PC-3 (cell line): ENCODE data around the gene SFMBT1. TPM values are rescaled to one million over a fixed set of nuclear protein-coding genes. Genes with fewer than 3 reads are reported as not detected.

Experiments
- ATAC-seq: fragments of 200-7000 bp; cut with Tn5 transposase; 2 replicates; pipeline ENCODE4 v1.9.1; 2020; ENCODE audit warnings: mild to moderate bottlenecking, moderate library complexity
- BruUV-seq: library from RNA; stranded (reverse); fragments of 400-500 nt; replicated peaks from 2 replicates; lab custom pipeline; 2021; lab: Mats Ljungman, UMichigan
- CTCF ChIA-PET: fragments of 300-600 bp; sonication (Branson Sonifier 250); formaldehyde crosslinking; loops from one replicate; lab custom pipeline; 2022; ENCODE audit warnings: antibody characterized with exemption; lab: Charles Lee
- POLR2A ChIA-PET: fragments of 300-600 bp; sonication (Branson Sonifier 250); formaldehyde crosslinking; loops from one replicate; lab custom pipeline; 2022; ENCODE audit warnings: antibody characterized with exemption; ENCODE audit not compliant: unreplicated experiment; lab: Charles Lee
- DNase-seq: peaks from one replicate; pipeline ENCODE4 v3.0.0-alpha.2; 2015
- H2AFZ ChIP-seq: fragments of 300-600 bp; sonication (generic); 2 replicates; pipeline ENCODE4 v1.6.0; 2016; ENCODE audit warnings: antibody characterized with exemption, low read length
- H3F3A ChIP-seq: fragments of 300-600 bp; sonication (generic); one replicate; pipeline ENCODE4 v1.6.0; 2017; ENCODE audit warnings: antibody characterized with exemption, low read length, control low read depth, mild to moderate bottlenecking; ENCODE audit not compliant: unreplicated experiment
- H3K27ac ChIP-seq: fragments of 300-600 bp; sonication (generic); 2 replicates; pipeline ENCODE4 v1.5.1; 2016; ENCODE audit warnings: mild to moderate bottlenecking, low read length
- H3K27me3 ChIP-seq: fragments of 300-600 bp; sonication (generic); 2 replicates; pipeline ENCODE4 v1.6.1; 2016; ENCODE audit warnings: low read length, mixed read lengths
- H3K36me3 ChIP-seq: fragments of 300-600 bp; sonication (generic); 2 replicates; pipeline ENCODE4 v1.6.1; 2016; ENCODE audit warnings: low read depth, mixed run types, low read length, mixed read lengths
- H3K4me1 ChIP-seq: fragments of 300-600 bp; sonication (generic); 2 replicates; pipeline ENCODE4 v1.5.1; 2016; ENCODE audit warnings: low read length; ENCODE audit not compliant: insufficient read depth
- H3K4me2 ChIP-seq: fragments of 300-600 bp; sonication (generic); 2 replicates; pipeline ENCODE4 v1.6.0; 2016; ENCODE audit warnings: low read length
- H3K4me3 ChIP-seq: fragments of 300-600 bp; sonication (generic); 2 replicates; pipeline ENCODE4 v1.5.1; 2016; ENCODE audit warnings: mild to moderate bottlenecking, low read length, mixed read lengths
- H3K79me2 ChIP-seq: fragments of 300-600 bp; sonication (generic); 2 replicates; pipeline ENCODE4 v1.6.1; 2017; ENCODE audit warnings: low read length, mixed read lengths
- H3K9ac ChIP-seq: fragments of 300-600 bp; sonication (generic); 2 replicates; pipeline ENCODE4 v1.6.0; 2016; ENCODE audit warnings: mild to moderate bottlenecking, low read length
- H3K9me2 ChIP-seq: fragments of 300-600 bp; sonication (generic); replicated peaks from 2 replicates; pipeline ENCODE4 v1.6.1; 2016; ENCODE audit warnings: mixed run types, low read length, mixed read lengths
- H3K9me3 ChIP-seq: fragments of 300-600 bp; sonication (generic); 2 replicates; pipeline ENCODE4 v1.6.1; 2016; ENCODE audit warnings: low read length, mixed read lengths
- H4K20me1 ChIP-seq: fragments of 300-600 bp; sonication (generic); 2 replicates; pipeline ENCODE4 v1.6.1; 2016; ENCODE audit warnings: low read length, mixed read lengths
- CTCF ChIP-seq: fragments of 300-600 bp; sonication (generic); conservative IDR thresholded peaks from 2 replicates; pipeline ENCODE4 v1.5.1; 2017; ENCODE audit warnings: antibody characterized with exemption, low read depth, mild to moderate bottlenecking, low read length
- EZH2 ChIP-seq: fragments of 300-600 bp; sonication (generic); IDR thresholded peaks from one replicate; pipeline ENCODE4 v1.6.1; 2017; ENCODE audit warnings: antibody characterized with exemption, mild to moderate bottlenecking, low read length; ENCODE audit not compliant: unreplicated experiment
- EZH2phosphoT487 ChIP-seq: fragments of 300-600 bp; sonication (generic); IDR thresholded peaks from 2 replicates; pipeline ENCODE4 v1.6.1; 2018; ENCODE audit warnings: mild to moderate bottlenecking, antibody characterized with exemption, low read length, borderline replicate concordance
- intact Hi-C: fragments of 100-400 bp; cut with micrococcal nuclease; formaldehyde crosslinking; loops from 2 replicates; pipeline ENCODE4 v1.9.0; 2023
- total RNA-seq: library from RNA; depleted of rRNA; stranded (reverse); fragments of >200 nt; gene quantifications from 2 replicates; pipeline ENCODE4 v1.2.3, GENCODE V29; 2014

The SFMBT1 gene
- total RNA-seq, 1 experiment from 2014 or later = 10.8 TPM

GRCh38 chr3:53073553-53074365, 27.9 kb upstream of the SFMBT1 start:
- H3K36me3 ChIP-seq = no peaks in the 10 kb centered on the region
- H3K9me2 ChIP-seq = no peaks in the 10 kb centered on the region
- H3K27ac ChIP-seq = no peak overlapping the region
- TSS peak; percentile 95 for BruUV-seq
- H3F3A ChIP-seq = no peaks in the 10 kb centered on the region
- peak overlapping the region; percentile 100 for H2AFZ ChIP-seq
- no peak for ATAC-seq
- no peaks in the 10 kb centered on the region for H3K79me2 ChIP-seq
- no peaks in the 10 kb centered on the region for H3K9me3 ChIP-seq
- H3K4me3 ChIP-seq = no peak overlapping the region
- no peaks in the 10 kb centered on the region for H3K27me3 ChIP-seq
- no peaks in the 10 kb centered on the region for H4K20me1 ChIP-seq
- peak overlapping the region; percentile 77; the same call in 1 of the 2 replicates for H3K9ac ChIP-seq
- CTCF ChIA-PET = no interaction called here
- H3K4me1 ChIP-seq = peaks cover 14% of the 10 kb centered on the region
- intact Hi-C loops = loop anchor here (5.0 kb wide), 1 partner anchor 331 kb away; no protein-coding TSS in a partner anchor
- POLR2A ChIA-PET = no interaction called here
- H3K4me2 ChIP-seq = peak overlapping the region; percentile 100
- TF ChIP-seq EZH2 (no peak), EZH2phosphoT487 (no peak), CTCF (no peak)
- DNase-seq = no peak

GRCh38 chr3:53072653-53073552, 27.0 kb upstream of the SFMBT1 start:
- no peaks in the 10 kb centered on the region for H4K20me1 ChIP-seq
- ATAC-seq (peak; percentile 89), DNase-seq (peak; percentile 84)
- no peaks in the 10 kb centered on the region for H3K27me3 ChIP-seq
- H3K9me3 ChIP-seq = no peaks in the 10 kb centered on the region
- H3K9me2 ChIP-seq = no peaks in the 10 kb centered on the region
- H3K79me2 ChIP-seq = no peaks in the 10 kb centered on the region
- intact Hi-C loops = loop anchor here (1.0 to 5.0 kb wide), 3 partner anchors 139 to 331 kb away; no protein-coding TSS in a partner anchor
- TF ChIP-seq EZH2 (no peak), CTCF (peak; percentile 97)
- no peaks in the 10 kb centered on the region for H3K36me3 ChIP-seq
- H3K4me3 ChIP-seq = peak overlapping the region; percentile 83
- POLR2A ChIA-PET = interaction anchor here (0.6 kb wide), 1 partner anchor 578 kb away, joined by 13 read pairs; no protein-coding TSS in a partner anchor
- peak overlapping the region; percentile 77 for H3K9ac ChIP-seq
- peaks cover 14% of the 10 kb centered on the region for H3K4me1 ChIP-seq
- no peaks in the 10 kb centered on the region for H3F3A ChIP-seq
- TSS peak; percentile 37 for BruUV-seq
- CTCF ChIA-PET = no interaction called here
- peak overlapping the region; percentile 100 for H3K4me2 ChIP-seq
- peak overlapping the region; percentile 100 for H2AFZ ChIP-seq
- no peak overlapping the region for H3K27ac ChIP-seq
